Left lung (tissue), 14 donors: ENCODE data around the gene AHI1. TPM values are rescaled to one million over a fixed set of nuclear protein-coding genes. Genes with fewer than 3 reads are reported as not detected.
A peak's percentile ranks its signal among the peaks of the same experiment; 100 is the strongest.

Experiments
- ATAC-seq: fragments of 200-7000 bp; cut with Tn5 transposase; one replicate; pipeline ENCODE4 v1.9.1; 2020; ENCODE audit warnings: moderate library complexity
- DNase-seq, 4 donors: peaks; one replicate each; pipeline ENCODE4 v3.0.0-alpha.2; 2013 to 2020
- H3K27ac ChIP-seq, 2 donors: fragments of 200-600 bp; sonication (generic) in 1 of 2; one replicate each; pipeline versions ENCODE4 v1.5.0 to v1.8.0; 2020 to 2021
- H3K27me3 ChIP-seq, 2 donors: fragments of 200-600 bp; sonication (generic) in 1 of 2; one replicate each; pipeline versions ENCODE4 v1.5.0 to v1.8.0; 2020 to 2021
- H3K36me3 ChIP-seq, 2 donors: fragments of 200-600 bp; sonication (generic) in 1 of 2; one replicate each; pipeline versions ENCODE4 v1.5.0 to v1.8.0; 2020 to 2021
- H3K4me1 ChIP-seq, 2 donors: fragments of 200-600 bp; one replicate each; pipeline ENCODE4 v1.8.0; 2021
- H3K4me3 ChIP-seq, 2 donors: fragments of 200-600 bp; sonication (generic) in 1 of 2; one replicate each; pipeline versions ENCODE4 v1.5.0 to v1.8.0; 2020 to 2021; ENCODE audit warnings: mild to moderate bottlenecking in 1 of 2
- H3K9me3 ChIP-seq, 2 donors: fragments of 200-600 bp; sonication (generic) in 1 of 2; one replicate each; pipeline versions ENCODE4 v1.5.0 to v1.8.0; 2020 to 2021
- intact Hi-C, 2 donors: fragments of 100-400 bp; cut with DNase I; formaldehyde crosslinking; loops; one replicate each; pipeline versions ENCODE4 v1.11.2 to v1.14.2; 2022
- long read RNA-seq, 12 donors: library from polyadenylated mRNA in 2 of 12; unstranded in 2 of 12; transcript quantifications; one replicate each; pipeline ENCODE4 v2.0.0 and lab custom pipeline, GENCODE V29; 2019 to 2026
- polyA plus RNA-seq, 6 donors: library from polyadenylated mRNA; unstranded; fragments of 120-200 nt; gene quantifications; one replicate each; pipeline ENCODE4 v1.2.1, GENCODE V29; 2013; ENCODE audit not compliant: insufficient read length in 6 of 6
- total RNA-seq, 2 donors: library from RNA; stranded (reverse); fragmentation: NEBNext Ultra II Directional; extraction: Animal tissue kit (Norgen Biotek cat#: 25700); gene quantifications; one replicate each; pipeline ENCODE4 v1.2.1, GENCODE V29; 2021
- TF ChIP-seq, protein P1 (sequence below), 2 donors: fragments of 200-600 bp; sonication (generic) in 1 of 2; IDR thresholded peaks; one replicate each; pipeline versions ENCODE4 v1.5.0 to v1.8.0; 2021; ENCODE audit warnings: antibody characterized with exemption in 2 of 2
- donor health status: DM: no; HTN: yes; CAD: no.
- donor health status: DM: no; HTN: no; CAD: no.

Gene AHI1
- total RNA-seq (10 to 100 TPM; 23.7 to 32.8 TPM), polyA plus RNA-seq (10 to 100 TPM; 45.7 to 65.0 (median 49.5) TPM)
- long read RNA-seq, donor 1, partial matches to known transcripts, result 10 of 16 reads
- long read RNA-seq, donor 1, other reads (novel, unspliced or antisense), result 0 of 16 reads
- long read RNA-seq, donor 2, partial matches to known transcripts, result 0 of 3 reads
- long read RNA-seq, donor 2, other reads (novel, unspliced or antisense), result 0 of 3 reads
- long read RNA-seq, donor 3, partial matches to known transcripts, result 0 of 4 reads
- long read RNA-seq, donor 3, other reads (novel, unspliced or antisense), result 0 of 4 reads
- long read RNA-seq, donor 4, partial matches to known transcripts, result 14 of 16 reads
- long read RNA-seq, donor 4, other reads (novel, unspliced or antisense), result 2 of 16 reads
- long read RNA-seq, donor 5, partial matches to known transcripts, result 5 of 14 reads
- long read RNA-seq, donor 5, other reads (novel, unspliced or antisense), result 0 of 14 reads
- long read RNA-seq, donor 6, partial matches to known transcripts, result 0 of 3 reads
- long read RNA-seq, donor 6, other reads (novel, unspliced or antisense), result 0 of 3 reads
- long read RNA-seq, donor 7, partial matches to known transcripts, result 0 of 4 reads
- long read RNA-seq, donor 7, other reads (novel, unspliced or antisense), result 0 of 4 reads
- long read RNA-seq, donor 8, partial matches to known transcripts, result 0 of 6 reads
- long read RNA-seq, donor 8, other reads (novel, unspliced or antisense), result 0 of 6 reads
- long read RNA-seq, donor 9, result 0 reads
- long read RNA-seq, donor 10, partial matches to known transcripts, result 22 of 24 reads
- long read RNA-seq, donor 10, other reads (novel, unspliced or antisense), result 2 of 24 reads
- long read RNA-seq, donor 11, transcript AHI1-209 (3 exons, 900 nt), result major isoform, 12 of 32 reads
- long read RNA-seq, donor 11, partial matches to known transcripts, result 10 of 32 reads
- long read RNA-seq, donor 11, other reads (novel, unspliced or antisense), result 6 of 32 reads
- long read RNA-seq, donor 12, transcript AHI1-209 (3 exons, 900 nt), result major isoform, 5 of 9 reads
- long read RNA-seq, donor 12, partial matches to known transcripts, result 0 of 9 reads
- long read RNA-seq, donor 12, other reads (novel, unspliced or antisense), result 0 of 9 reads

- TF ChIP-seq, protein P1, sequence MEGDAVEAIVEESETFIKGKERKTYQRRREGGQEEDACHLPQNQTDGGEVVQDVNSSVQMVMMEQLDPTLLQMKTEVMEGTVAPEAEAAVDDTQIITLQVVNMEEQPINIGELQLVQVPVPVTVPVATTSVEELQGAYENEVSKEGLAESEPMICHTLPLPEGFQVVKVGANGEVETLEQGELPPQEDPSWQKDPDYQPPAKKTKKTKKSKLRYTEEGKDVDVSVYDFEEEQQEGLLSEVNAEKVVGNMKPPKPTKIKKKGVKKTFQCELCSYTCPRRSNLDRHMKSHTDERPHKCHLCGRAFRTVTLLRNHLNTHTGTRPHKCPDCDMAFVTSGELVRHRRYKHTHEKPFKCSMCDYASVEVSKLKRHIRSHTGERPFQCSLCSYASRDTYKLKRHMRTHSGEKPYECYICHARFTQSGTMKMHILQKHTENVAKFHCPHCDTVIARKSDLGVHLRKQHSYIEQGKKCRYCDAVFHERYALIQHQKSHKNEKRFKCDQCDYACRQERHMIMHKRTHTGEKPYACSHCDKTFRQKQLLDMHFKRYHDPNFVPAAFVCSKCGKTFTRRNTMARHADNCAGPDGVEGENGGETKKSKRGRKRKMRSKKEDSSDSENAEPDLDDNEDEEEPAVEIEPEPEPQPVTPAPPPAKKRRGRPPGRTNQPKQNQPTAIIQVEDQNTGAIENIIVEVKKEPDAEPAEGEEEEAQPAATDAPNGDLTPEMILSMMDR (IDR thresholded peaks at IDR 0.05), result peak in 1 of 2 donors; percentile 54
- H3K36me3 ChIP-seq, result no peaks in the 10 kb centered on the region
- H3K4me1 ChIP-seq, result peaks cover 0 to 20% of the 10 kb centered on the region in 2 donors
- H3K4me3 ChIP-seq, result peak within 1 kb of the TSS; percentile 75 to 82
- H3K27ac ChIP-seq, result peak within 1 kb of the TSS; percentile 94 to 95
- no peaks in the 10 kb centered on the region for H3K27me3 ChIP-seq
- no peaks in the 10 kb centered on the region for H3K9me3 ChIP-seq
- ATAC-seq (peak; percentile 96), DNase-seq (peak; percentile 95 to 99 (median 97))
- intact Hi-C loops, result no loop called here
Observed at GRCh38 chr6:135497412-135498184, at the start of gene AHI1. Gene AHI1, minus strand, starts transcription at chr6:135497740. Its CDS starts 5,503 bp downstream, at chr6:135492237.

DNA sequence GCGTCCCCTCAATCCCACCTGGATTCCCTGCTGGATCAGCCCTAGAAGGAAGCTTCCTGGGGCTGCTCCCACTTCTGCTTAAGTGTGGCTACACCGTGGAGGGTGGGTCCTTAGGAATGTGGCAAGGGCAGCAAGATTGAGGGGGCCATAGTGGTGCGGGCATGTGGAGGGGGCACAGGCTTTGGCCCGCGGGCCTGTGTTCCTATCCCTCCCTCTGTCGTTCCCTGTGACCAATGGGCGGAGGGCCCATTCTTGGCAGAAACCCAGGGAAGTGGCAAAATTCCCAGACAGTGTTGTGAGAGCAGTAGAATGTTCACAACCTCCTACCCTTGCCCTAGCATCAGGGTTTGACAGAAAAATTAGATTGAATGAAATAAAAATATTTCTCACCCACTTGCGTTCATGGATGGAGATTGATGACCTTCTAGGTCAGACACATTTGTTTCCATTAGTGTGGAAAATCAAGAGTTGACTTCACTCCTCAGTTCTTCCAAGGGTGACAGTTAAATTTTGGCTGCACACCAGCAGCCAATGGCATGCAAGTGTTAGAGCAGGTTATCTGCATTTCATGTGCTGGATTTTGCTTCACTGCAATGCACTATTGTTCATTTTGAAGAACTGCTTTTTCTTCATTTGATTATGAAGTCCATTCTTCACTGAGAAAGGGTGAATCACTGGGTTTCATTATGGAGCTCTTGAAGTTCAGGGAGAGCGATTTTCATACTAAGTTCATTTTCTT lies 49.3 kb upstream of the AHI1 start:
- ATAC-seq (no peak), DNase-seq (peak in 1 of 4 donors; percentile 50)
- intact Hi-C loops, result no loop called here
- H3K27ac ChIP-seq, result no peak overlapping the region
- H3K27me3 ChIP-seq, result no peaks in the 10 kb centered on the region
- TF ChIP-seq, protein P1 (IDR thresholded peaks at IDR 0.05), result no peak
- H3K4me1 ChIP-seq, result no peaks in the 10 kb centered on the region
- H3K9me3 ChIP-seq, result no peaks in the 10 kb centered on the region
- H3K4me3 ChIP-seq, result no peak overlapping the region
- H3K36me3 ChIP-seq, result no peaks in the 10 kb centered on the region

- intact Hi-C loops, result no loop called here
- Histone ChIP-seq H3K4me1 (no peaks in the 10 kb centered on the region), H3K27ac (no peak overlapping the region), H3K27me3 (no peaks in the 10 kb centered on the region), H3K4me3 (no peak overlapping the region), H3K36me3 (no peaks in the 10 kb centered on the region), H3K9me3 (no peaks in the 10 kb centered on the region)
- ATAC-seq, result no peak
- no peak for DNase-seq
- TF ChIP-seq, protein P1 (IDR thresholded peaks at IDR 0.05), result no peak
Observed at GRCh38 chr6:135546206-135546605, 48.7 kb upstream of the AHI1 start.

DNA sequence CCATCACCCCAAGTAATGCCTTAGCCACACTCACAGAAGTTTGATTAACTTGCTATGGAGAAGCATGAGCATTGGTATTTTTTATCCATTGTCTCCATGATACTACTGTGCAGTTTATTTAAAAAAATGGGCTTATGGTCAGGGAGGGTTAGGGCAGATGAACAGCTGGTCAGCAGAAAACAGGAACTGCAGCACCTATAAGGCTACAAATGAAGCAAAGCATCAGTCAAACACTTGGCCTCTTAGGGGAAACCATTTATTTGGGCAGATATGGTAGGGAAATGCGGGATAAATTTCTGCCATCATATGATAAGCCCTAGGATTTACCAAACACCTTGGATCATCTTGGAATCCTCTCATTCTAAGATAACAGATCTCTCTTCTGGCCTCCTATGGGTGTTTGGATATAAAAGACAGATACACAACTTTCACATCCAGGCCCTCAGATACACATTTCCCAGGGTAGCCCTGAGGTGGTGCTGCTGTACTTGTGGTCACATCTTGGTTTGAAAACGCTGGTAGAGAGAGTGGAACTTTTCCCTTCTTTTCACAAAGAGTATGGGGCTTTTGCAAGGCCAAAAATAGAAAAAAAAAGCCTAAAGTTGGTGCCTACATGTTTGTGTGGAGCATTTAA lies 42.8 kb upstream of the AHI1 start:
- TF ChIP-seq, protein P1 (IDR thresholded peaks at IDR 0.05), result no peak
- no peaks in the 10 kb centered on the region for H3K36me3 ChIP-seq
- H3K9me3 ChIP-seq, result no peaks in the 10 kb centered on the region
- H3K4me3 ChIP-seq, result no peak overlapping the region
- H3K4me1 ChIP-seq, result peaks cover 0 to 6% of the 10 kb centered on the region in 2 donors
- no peak overlapping the region for H3K27ac ChIP-seq
- H3K27me3 ChIP-seq, result no peaks in the 10 kb centered on the region
- intact Hi-C loops, result no loop called here
- no peak for ATAC-seq
- peak in 1 of 4 donors; percentile 33 for DNase-seq
